Placental epithelial cell (primary cell): Measurements from ENCODE around the gene CEP104. TPM values are rescaled to one million over a fixed set of nuclear protein-coding genes. Genes with fewer than 3 reads are reported as not detected.

ENCODE experiments used
- small RNA-seq: library from RNA; depleted of rRNA; stranded (forward); fragments of <200 nt; gene quantifications from one replicate; pipeline ENCODE3, GENCODE V24; 2012
- total RNA-seq: library from RNA; depleted of rRNA; stranded (reverse); fragments of >200 nt; gene quantifications from 2 replicates; pipeline ENCODE4 v1.2.3, GENCODE V29; 2012

CEP104 gene
- 23.2 and 36.9 TPM in 2 replicates for total RNA-seq

GRCh38 chr1:3856923-3857790, at the start of gene CEP104, which contains the start of gene DFFB:
Gene CEP104 (minus strand): TSS chr1:3857211. CDS start chr1:3852407, 4,804 bp downstream.
Gene DFFB (plus strand): TSS chr1:3857476. CDS start chr1:3857604, 128 bp downstream.

GRCh38 chr1:3900150-3900968, 43.3 kb upstream of the CEP104 start, which contains the start of gene C1orf174:
Gene C1orf174 (minus strand): TSS chr1:3900272. CDS start chr1:3900186, 86 bp downstream.

GRCh38 chr1:3796215-3797061, 60.6 kb downstream of the CEP104 start, which contains the start of gene LRRC47:
Gene LRRC47 (minus strand): TSS chr1:3796498. CDS start chr1:3796476, 22 bp downstream.

DNA sequence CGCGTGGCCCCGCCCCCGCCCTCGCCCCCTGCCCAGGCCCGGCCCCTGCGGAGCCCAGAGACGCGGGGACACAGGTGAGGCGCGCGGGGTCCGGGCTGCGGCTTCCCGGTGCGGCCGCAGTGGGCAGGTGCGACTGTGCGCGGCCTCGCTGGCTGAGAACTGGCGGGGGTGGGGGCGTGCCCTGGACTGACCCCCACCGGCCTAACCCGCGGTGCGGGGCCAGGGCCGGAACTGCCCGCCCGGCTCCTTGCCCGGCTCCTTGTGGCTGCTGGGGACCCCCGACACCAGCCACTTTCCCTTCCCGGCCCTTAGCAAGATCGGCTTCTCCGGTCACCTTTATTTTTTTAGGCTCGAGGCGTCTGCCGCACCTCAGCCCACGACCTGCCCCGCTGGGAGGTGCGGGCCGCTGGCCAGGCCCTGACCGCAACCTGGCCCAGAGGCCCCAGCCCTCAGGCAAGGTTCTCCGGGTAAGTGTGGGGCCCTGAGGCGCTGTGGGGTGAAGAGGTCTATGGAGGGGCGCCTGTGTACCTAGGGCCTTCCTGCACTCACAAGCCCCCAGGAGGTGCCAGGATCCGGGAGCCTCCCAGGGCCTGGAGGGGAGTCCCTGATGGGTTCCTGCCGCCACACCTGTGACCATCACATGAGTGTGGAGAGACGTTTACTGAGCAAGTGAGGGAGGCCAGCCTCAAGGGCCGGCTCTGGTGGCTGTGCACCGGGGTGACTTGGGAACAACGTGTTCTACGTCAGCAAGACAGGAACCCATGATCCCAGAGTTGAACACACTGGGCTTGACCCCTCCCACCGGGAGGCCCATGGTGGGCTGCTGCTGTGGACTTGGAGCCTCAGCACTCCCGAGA, 84.1 kb downstream of the CEP104 start, which contains the start of gene SMIM1:
Gene SMIM1 (plus strand): TSS at position 35 of the 857 bp plus-strand sequence. CDS start 2,625 bp downstream, outside the sequence.

Small RNA genes within 50 kb of the gene (small RNA-seq; reads per million reads assigned to genes)
- not detected for gene RN7SL574P

Other genes with a start within 250 kb of the CEP104 start
- gene MEGF6, start 245.7 kb downstream of the CEP104 start, total RNA-seq: 4.0 and 4.3 TPM in 2 replicates
- gene TPRG1L, start 232.2 kb downstream of the CEP104 start, total RNA-seq: 18.8 and 19.7 TPM in 2 replicates
- gene WRAP73, start 207.1 kb downstream of the CEP104 start, total RNA-seq: 4.7 and 10.2 TPM in 2 replicates
- 0.39 and 0.98 TPM in 2 replicates for gene TP73, start 204.7 kb downstream of the CEP104 start, total RNA-seq
- gene CCDC27, start 104.8 kb downstream of the CEP104 start, total RNA-seq: not detected in 2 replicates
- gene SMIM1, start 84.5 kb downstream of the CEP104 start, total RNA-seq: 4.7 and 8.6 TPM in 2 replicates
- 43.6 and 44.6 TPM in 2 replicates for gene LRRC47, start 60.7 kb downstream of the CEP104 start, total RNA-seq
- gene DFFB, start 265 bp upstream of the CEP104 start, total RNA-seq: 3.9 and 4.6 TPM in 2 replicates
- gene C1orf174, start 43.1 kb upstream of the CEP104 start, total RNA-seq: 20.0 and 20.8 TPM in 2 replicates